DOHH2 (cell line): ENCODE results near the gene DCDC2C.

Source experiments
- H3F3A ChIP-seq: fragments of 200-600 bp; sonication (generic), shearing (Covaris generic); 2 replicates; pipeline ENCODE4 v1.6.0; 2016; ENCODE audit warnings: antibody characterized with exemption, mild to moderate bottlenecking; ENCODE audit not compliant: control insufficient read depth, insufficient read depth
- H3K27ac ChIP-seq: fragments of 200-600 bp; sonication (generic); 2 replicates; pipeline ENCODE4 v1.5.1; 2014; ENCODE audit warnings: low read depth, mild to moderate bottlenecking, low read length, moderate library complexity
- H3K27me3 ChIP-seq: fragments of 200-600 bp; sonication (generic); 2 replicates; pipeline ENCODE4 v1.6.1; 2014; ENCODE audit warnings: mild to moderate bottlenecking, low read length, mixed read lengths; ENCODE audit not compliant: control insufficient read depth
- H3K36me3 ChIP-seq: fragments of 200-600 bp; sonication (generic); 2 replicates; pipeline ENCODE4 v1.6.1; 2014; ENCODE audit warnings: mild to moderate bottlenecking, low read length, moderate library complexity, mixed read lengths; ENCODE audit not compliant: control insufficient read depth
- H3K4me1 ChIP-seq: fragments of 200-600 bp; sonication (generic); 2 replicates; pipeline ENCODE4 v1.6.1; 2014; ENCODE audit warnings: mild to moderate bottlenecking, low read length, mixed read lengths; ENCODE audit not compliant: control insufficient read depth
- H3K4me2 ChIP-seq: fragments of 200-600 bp; sonication (generic); 2 replicates; pipeline ENCODE4 v1.6.0; 2014; ENCODE audit warnings: mild to moderate bottlenecking, low read length, moderate library complexity
- H3K4me3 ChIP-seq: fragments of 200-600 bp; sonication (generic); 2 replicates; pipeline ENCODE4 v1.5.1; 2014; ENCODE audit warnings: mild to moderate bottlenecking, low read length, mixed read lengths
- H3K79me2 ChIP-seq: fragments of 200-600 bp; sonication (generic); 2 replicates; pipeline ENCODE4 v1.6.1; 2014; ENCODE audit warnings: mild to moderate bottlenecking, low read length, mixed read lengths; ENCODE audit not compliant: control insufficient read depth
- H3K9me2 ChIP-seq: fragments of 200-600 bp; sonication (generic); replicated peaks from 2 replicates; pipeline ENCODE4 v1.6.1; 2014; ENCODE audit warnings: mild to moderate bottlenecking, low read length, mixed read lengths; ENCODE audit not compliant: control insufficient read depth
- H3K9me3 ChIP-seq: fragments of 200-600 bp; sonication (generic); 2 replicates; pipeline ENCODE4 v1.6.1; 2014; ENCODE audit warnings: antibody characterized with exemption, low read length, mixed read lengths; ENCODE audit not compliant: control insufficient read depth, insufficient read depth
- H4K20me1 ChIP-seq: fragments of 200-600 bp; sonication (generic); 2 replicates; pipeline ENCODE4 v1.6.0; 2014; ENCODE audit warnings: low read depth, mild to moderate bottlenecking, antibody characterized with exemption, low read length, moderate library complexity; ENCODE audit not compliant: control insufficient read depth, insufficient read depth
- EZH2phosphoT487 ChIP-seq: fragments of 200-600 bp; sonication (generic); IDR thresholded peaks from 2 replicates; pipeline ENCODE4 v1.6.1; 2017; ENCODE audit warnings: borderline replicate concordance, mild to moderate bottlenecking, antibody characterized with exemption, low read length, moderate library complexity, mixed read lengths
- TF ChIP-seq, protein P1 (sequence below): fragments of 200-600 bp; sonication (generic); IDR thresholded peaks from one replicate; pipeline ENCODE4 v1.5.1; 2014; ENCODE audit warnings: antibody characterized with exemption, mild to moderate bottlenecking, low read depth, low read length; ENCODE audit not compliant: poor library complexity, severe bottlenecking

DCDC2C gene, protein sequence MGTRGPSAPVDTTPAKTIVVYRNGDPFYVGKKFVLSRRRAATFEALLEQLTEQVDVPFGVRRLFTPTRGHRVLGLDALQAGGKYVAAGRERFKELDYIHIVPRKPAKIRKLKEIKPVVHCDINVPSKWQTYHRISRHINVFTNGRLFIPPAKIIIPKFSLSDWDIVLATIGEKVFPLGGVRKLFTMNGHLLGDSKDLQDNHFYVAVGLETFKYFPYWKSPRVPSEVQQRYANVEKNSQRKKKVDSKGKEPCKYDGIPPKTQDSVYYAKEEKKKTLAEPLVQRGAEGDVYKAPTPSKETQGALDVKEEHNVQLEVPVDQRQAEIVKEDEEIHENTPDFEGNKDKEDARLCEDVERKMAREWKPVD

DNA sequence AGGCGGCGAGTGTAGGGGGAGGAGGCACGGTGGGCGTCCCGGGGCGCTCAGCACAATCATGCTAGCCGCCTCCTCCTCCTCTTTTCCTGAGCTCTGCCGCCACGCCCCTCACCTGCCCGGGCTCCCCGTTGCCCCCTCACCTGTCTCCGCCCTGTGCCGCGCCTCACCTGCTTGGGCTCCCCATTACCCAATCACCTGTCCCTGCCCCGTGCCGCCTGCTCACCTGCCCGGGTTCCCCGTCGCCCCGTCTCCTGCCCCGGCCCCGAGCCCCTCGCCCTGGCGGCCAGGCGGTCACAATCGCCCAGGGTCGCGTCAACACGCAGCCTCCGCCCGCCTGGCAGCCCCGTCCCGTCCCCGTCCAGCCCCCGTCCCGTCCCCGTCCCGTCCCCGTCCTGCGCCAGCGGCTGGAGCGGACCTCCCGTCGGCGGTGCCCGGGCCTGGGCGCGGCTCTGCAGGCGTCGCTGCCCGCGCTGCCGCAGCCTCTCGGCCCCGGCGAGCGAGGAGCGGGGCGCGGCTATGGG, at the start of gene DCDC2C:
TSS of gene DCDC2C (plus strand) at position 340 of the 521 bp plus-strand sequence. CDS start at position 517, 177 bp downstream.
- H3K9me2 ChIP-seq = no peaks in the 10 kb centered on the region
- H3K79me2 ChIP-seq = no peaks in the 10 kb centered on the region
- H3K4me3 ChIP-seq = no peak within 1 kb of the TSS
- H3F3A ChIP-seq = no peaks in the 10 kb centered on the region
- peaks cover 11% of the 10 kb centered on the region for H3K27me3 ChIP-seq
- TF ChIP-seq, protein P1, sequence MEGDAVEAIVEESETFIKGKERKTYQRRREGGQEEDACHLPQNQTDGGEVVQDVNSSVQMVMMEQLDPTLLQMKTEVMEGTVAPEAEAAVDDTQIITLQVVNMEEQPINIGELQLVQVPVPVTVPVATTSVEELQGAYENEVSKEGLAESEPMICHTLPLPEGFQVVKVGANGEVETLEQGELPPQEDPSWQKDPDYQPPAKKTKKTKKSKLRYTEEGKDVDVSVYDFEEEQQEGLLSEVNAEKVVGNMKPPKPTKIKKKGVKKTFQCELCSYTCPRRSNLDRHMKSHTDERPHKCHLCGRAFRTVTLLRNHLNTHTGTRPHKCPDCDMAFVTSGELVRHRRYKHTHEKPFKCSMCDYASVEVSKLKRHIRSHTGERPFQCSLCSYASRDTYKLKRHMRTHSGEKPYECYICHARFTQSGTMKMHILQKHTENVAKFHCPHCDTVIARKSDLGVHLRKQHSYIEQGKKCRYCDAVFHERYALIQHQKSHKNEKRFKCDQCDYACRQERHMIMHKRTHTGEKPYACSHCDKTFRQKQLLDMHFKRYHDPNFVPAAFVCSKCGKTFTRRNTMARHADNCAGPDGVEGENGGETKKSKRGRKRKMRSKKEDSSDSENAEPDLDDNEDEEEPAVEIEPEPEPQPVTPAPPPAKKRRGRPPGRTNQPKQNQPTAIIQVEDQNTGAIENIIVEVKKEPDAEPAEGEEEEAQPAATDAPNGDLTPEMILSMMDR = no peak
- TF ChIP-seq EZH2phosphoT487 = no peak
- no peaks in the 10 kb centered on the region for H3K4me1 ChIP-seq
- H3K36me3 ChIP-seq = no peaks in the 10 kb centered on the region
- H3K4me2 ChIP-seq = no peak within 1 kb of the TSS
- no peaks in the 10 kb centered on the region for H4K20me1 ChIP-seq
- H3K27ac ChIP-seq = no peak within 1 kb of the TSS
- H3K9me3 ChIP-seq = no peaks in the 10 kb centered on the region

DNA sequence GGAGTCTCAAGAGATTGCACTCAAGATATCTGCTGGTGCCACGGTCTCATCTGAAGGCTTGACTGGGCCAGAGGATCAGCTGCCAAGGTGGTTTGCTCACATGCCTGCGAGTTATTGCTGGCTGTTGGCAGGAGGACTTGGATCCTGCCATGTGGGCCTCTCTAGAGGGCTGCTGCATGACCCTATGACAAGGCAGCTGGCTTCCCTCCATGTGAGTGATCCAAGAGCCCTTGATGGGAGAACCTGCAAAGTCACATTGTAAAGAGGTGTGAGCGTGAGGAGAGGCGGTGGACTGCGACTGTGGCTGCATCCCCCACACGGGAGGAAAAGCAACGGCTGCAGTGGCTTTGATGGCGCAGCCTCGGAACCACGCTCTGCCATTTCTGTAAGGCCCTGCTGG, 49.4 kb upstream of the DCDC2C start:
- TF ChIP-seq, protein P1 = no peak
- TF ChIP-seq EZH2phosphoT487 = no peak
- Histone ChIP-seq H4K20me1 (no peaks in the 10 kb centered on the region), H3K36me3 (no peaks in the 10 kb centered on the region), H3K79me2 (no peaks in the 10 kb centered on the region), H3K9me3 (no peaks in the 10 kb centered on the region), H3K4me2 (no peak overlapping the region), H3K9me2 (no peaks in the 10 kb centered on the region), H3F3A (no peaks in the 10 kb centered on the region), H3K4me1 (peaks cover 33% of the 10 kb centered on the region), H3K27me3 (no peaks in the 10 kb centered on the region), H3K27ac (no peak overlapping the region), H3K4me3 (no peak overlapping the region)

DNA sequence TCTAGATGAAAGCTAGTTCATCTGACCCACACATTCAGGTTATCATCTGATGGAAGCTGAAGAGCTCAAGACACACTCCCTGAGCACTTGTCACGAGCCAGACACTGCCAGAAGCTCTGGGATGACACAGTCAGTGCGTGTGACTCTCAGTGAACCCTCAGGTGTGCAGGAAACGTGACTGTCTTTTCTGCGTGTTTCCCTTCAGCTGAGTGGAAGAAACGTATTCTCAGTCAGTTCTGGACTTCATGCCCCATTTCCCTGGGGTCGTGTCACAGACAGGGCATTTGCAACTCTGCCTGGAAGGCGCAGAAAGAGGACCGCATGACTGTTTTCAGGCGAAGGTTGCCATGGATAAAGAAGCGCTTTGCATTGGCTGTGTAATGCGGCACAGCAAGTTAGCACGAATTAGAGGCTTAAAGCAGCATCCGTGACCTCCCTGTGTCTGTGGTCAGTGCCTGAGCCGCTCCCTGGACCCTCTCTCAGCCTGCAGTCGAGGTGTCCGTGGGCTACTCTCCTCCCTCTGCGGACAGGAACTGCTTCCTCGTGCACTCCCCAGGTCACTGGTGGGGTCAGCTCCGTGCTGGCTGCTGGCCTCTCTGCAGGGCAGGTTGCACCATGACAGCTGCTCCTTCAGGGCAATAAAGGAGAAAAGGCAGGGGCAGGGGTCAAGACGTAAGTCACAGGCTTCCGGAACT, 48.7 kb upstream of the DCDC2C start:
- no peak for TF ChIP-seq EZH2phosphoT487
- TF ChIP-seq, protein P1 = no peak
- H3K4me2 ChIP-seq = no peak overlapping the region
- H3K36me3 ChIP-seq = no peaks in the 10 kb centered on the region
- H3K79me2 ChIP-seq = no peaks in the 10 kb centered on the region
- H3F3A ChIP-seq = no peaks in the 10 kb centered on the region
- peaks cover 33% of the 10 kb centered on the region for H3K4me1 ChIP-seq
- H3K27me3 ChIP-seq = no peaks in the 10 kb centered on the region
- no peak overlapping the region for H3K4me3 ChIP-seq
- no peaks in the 10 kb centered on the region for H4K20me1 ChIP-seq
- H3K9me2 ChIP-seq = no peaks in the 10 kb centered on the region
- H3K9me3 ChIP-seq = no peaks in the 10 kb centered on the region
- no peak overlapping the region for H3K27ac ChIP-seq
